ENCODE data around the gene NCOA1. TPM values are rescaled to one million over a fixed set of nuclear protein-coding genes. Genes with fewer than 3 reads are reported as not detected.

Gene NCOA1
- total and polyA plus RNA-seq, 10 of the 15 experiments (the other 5 are each of a cell fraction or from before 2014, with no cell fraction given) = 1.8 to 35.6 (median 6.1) TPM

DNA sequence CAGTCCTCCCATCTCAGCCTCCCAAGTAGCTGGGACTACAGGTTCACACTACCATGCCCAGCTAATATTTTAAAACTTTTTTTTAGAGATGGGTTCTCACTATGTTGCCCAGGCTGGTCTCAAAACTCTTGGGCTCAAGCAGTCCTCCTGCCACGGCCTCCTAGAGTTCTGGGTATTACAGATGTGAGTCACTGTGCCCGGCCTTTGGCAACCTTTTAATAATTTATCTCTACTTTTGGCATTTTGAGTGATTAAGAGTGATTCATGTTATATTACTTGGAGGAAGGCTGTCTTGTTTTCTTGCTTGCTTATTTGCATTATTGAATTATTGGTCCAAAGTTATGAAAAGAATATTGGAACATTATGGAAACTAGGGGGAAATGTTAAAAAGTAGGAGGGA lies 24.3 kb downstream of the NCOA1 start:
- RAD21 ChIA-PET (ENCODE audit: unreplicated experiment) = interaction anchor here (0.7 to 1.5 kb wide), 5 partner anchors 8 to 277 kb away, joined by 3 to 6 read pairs (median 4); no protein-coding TSS in a partner anchor
- in situ Hi-C loops (cut with MboI) = no loop called here

More for the DNA sequence above, 24.3 kb downstream of the NCOA1 start:
- H3K36me3 ChIP-seq (ENCODE audit: control insufficient read depth in 2 of 2, insufficient read depth in 2 of 2, low read length in 1 of 2) = no peaks in the 10 kb centered on the region
- ATAC-seq = no peak
- ChIA-PET POLR2A (interaction anchor here (0.6 to 1.6 kb wide), 6 partner anchors 8 to 272 kb away, joined by 3 to 6 read pairs (median 4); no protein-coding TSS in a partner anchor), CTCF (interaction anchor here (0.8 to 1.0 kb wide), 3 partner anchors 20 to 98 kb away, joined by 3 read pairs; no protein-coding TSS in a partner anchor), SMC1A (ENCODE audit: uncharacterized antibody, unreplicated experiment) (interaction anchor here (0.6 to 2.2 kb wide), 15 partner anchors 14 to 432 kb away, joined by 3 to 12 read pairs (median 4); no protein-coding TSS in a partner anchor)
- no peaks in the 10 kb centered on the region for H4K20me1 ChIP-seq (ENCODE audit: control insufficient read depth, insufficient read depth)
- H3K9ac ChIP-seq (ENCODE audit: control insufficient read depth, insufficient read depth, low read length) = no peak overlapping the region
- no peak for DNase-seq (ENCODE audit: low read depth, low spot score)
- H2AFZ ChIP-seq (ENCODE audit: control insufficient read depth, low read depth, low read length) = no peak overlapping the region
- 74% methylated on average over 2 of the region's 2 CpGs for WGBS (ENCODE audit: insufficient coverage, insufficient replicate concordance, low lambda C conversion rate, missing lambda C conversion rate)
- no TSS peak for BruUV-seq (replicated peaks)
- FAIRE-seq = no peak
- H3K4me3 ChIP-seq = no peak overlapping the region
- TF ChIP-seq CHD2 (IDR thresholded peaks at IDR 0.05; ENCODE audit: borderline replicate concordance, low read depth, low read length) = no peak
- TF ChIP-seq RBBP5 (conservative IDR thresholded peaks at IDR 0.05) = no peak
- no peak for TF ChIP-seq ZBED1 (IDR thresholded peaks at IDR 0.05; ENCODE audit: borderline replicate concordance)
- TF ChIP-seq SP1 (IDR thresholded peaks at IDR 0.05; ENCODE audit: low read depth, low read length) = no peak
- no peak for TF ChIP-seq SMAD5 (IDR thresholded peaks at IDR 0.05; ENCODE audit: low read depth)
- no peak for TF ChIP-seq POLR2AphosphoS2 (IDR thresholded peaks at IDR 0.05; ENCODE audit: low read depth, low read length)
- TF ChIP-seq EGR1 (IDR thresholded peaks at IDR 0.05; ENCODE audit: borderline replicate concordance in 1 of 2, low read depth in 2 of 2, low read length in 2 of 2) = no peak
- no peak for TF ChIP-seq IRF4 (IDR thresholded peaks at IDR 0.05; ENCODE audit: low read depth, low read length)
- TF ChIP-seq, protein P1, sequence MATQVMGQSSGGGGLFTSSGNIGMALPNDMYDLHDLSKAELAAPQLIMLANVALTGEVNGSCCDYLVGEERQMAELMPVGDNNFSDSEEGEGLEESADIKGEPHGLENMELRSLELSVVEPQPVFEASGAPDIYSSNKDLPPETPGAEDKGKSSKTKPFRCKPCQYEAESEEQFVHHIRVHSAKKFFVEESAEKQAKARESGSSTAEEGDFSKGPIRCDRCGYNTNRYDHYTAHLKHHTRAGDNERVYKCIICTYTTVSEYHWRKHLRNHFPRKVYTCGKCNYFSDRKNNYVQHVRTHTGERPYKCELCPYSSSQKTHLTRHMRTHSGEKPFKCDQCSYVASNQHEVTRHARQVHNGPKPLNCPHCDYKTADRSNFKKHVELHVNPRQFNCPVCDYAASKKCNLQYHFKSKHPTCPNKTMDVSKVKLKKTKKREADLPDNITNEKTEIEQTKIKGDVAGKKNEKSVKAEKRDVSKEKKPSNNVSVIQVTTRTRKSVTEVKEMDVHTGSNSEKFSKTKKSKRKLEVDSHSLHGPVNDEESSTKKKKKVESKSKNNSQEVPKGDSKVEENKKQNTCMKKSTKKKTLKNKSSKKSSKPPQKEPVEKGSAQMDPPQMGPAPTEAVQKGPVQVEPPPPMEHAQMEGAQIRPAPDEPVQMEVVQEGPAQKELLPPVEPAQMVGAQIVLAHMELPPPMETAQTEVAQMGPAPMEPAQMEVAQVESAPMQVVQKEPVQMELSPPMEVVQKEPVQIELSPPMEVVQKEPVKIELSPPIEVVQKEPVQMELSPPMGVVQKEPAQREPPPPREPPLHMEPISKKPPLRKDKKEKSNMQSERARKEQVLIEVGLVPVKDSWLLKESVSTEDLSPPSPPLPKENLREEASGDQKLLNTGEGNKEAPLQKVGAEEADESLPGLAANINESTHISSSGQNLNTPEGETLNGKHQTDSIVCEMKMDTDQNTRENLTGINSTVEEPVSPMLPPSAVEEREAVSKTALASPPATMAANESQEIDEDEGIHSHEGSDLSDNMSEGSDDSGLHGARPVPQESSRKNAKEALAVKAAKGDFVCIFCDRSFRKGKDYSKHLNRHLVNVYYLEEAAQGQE (IDR thresholded peaks at IDR 0.05; ENCODE audit: low read depth, low read length) = no peak
- TF ChIP-seq ZZZ3 (IDR thresholded peaks at IDR 0.05; ENCODE audit: control insufficient read depth, insufficient read length, low read depth) = no peak
- no peak for TF ChIP-seq TBL1XR1 (IDR thresholded peaks at IDR 0.05; ENCODE audit: low read depth, low read length)
- H3K4me2 ChIP-seq (ENCODE audit: control insufficient read depth, insufficient read depth) = no peak overlapping the region
- H3K79me2 ChIP-seq (ENCODE audit: control insufficient read depth, insufficient read depth, low read length) = peaks cover 74% of the 10 kb centered on the region
- H3K4me1 ChIP-seq (ENCODE audit: control insufficient read depth, insufficient read depth, low read length) = peaks cover 19% of the 10 kb centered on the region
- H3K27ac ChIP-seq (ENCODE audit: control insufficient read depth, insufficient read depth) = 0 out of 2 replicates have a peak overlapping the region, but pooled peaks have one; percentile 13
- intact Hi-C loops (cut with micrococcal nuclease; ENCODE audit: unreplicated experiment) = no loop called here
- no peaks in the 10 kb centered on the region for H3K9me3 ChIP-seq (replicated peaks; ENCODE audit: control insufficient read depth, insufficient read depth, low read length)
- H3K27me3 ChIP-seq (replicated peaks in 1 of 2; ENCODE audit: control insufficient read depth in 2 of 2, insufficient read depth in 2 of 2, low read length in 1 of 2) = no peaks in the 10 kb centered on the region

Measured in GM12878 (cell line).